C4-2B (cell line): ENCODE results near the gene CLNK.

Experiments
- H3K27ac ChIP-seq: fragments of 450-650 bp; 2 replicates; pipeline ENCODE4 v1.5.1; 2017
- CTCF ChIP-seq: fragments of 450-650 bp; conservative IDR thresholded peaks from 2 replicates; pipeline ENCODE4 v1.5.1; 2017; ENCODE audit warnings: mild to moderate bottlenecking
- ZFX ChIP-seq: fragments of 450-650 bp; IDR thresholded peaks from 2 replicates; pipeline ENCODE4 v1.6.1; 2017

Gene CLNK

GRCh38 chr4:10673817-10674369, 10.7 kb downstream of the CLNK start:
- H3K27ac ChIP-seq, result no peak overlapping the region
- TF ChIP-seq CTCF (no peak), ZFX (no peak)

GRCh38 chr4:10672379-10672778, 12.2 kb downstream of the CLNK start:
- TF ChIP-seq CTCF (no peak), ZFX (no peak)
- H3K27ac ChIP-seq, result no peak overlapping the region

- no peak overlapping the region for H3K27ac ChIP-seq
These were observed 12.8 kb downstream of the CLNK start for GRCh38 chr4:10671799-10672198.

GRCh38 chr4:10671366-10671765, 13.2 kb downstream of the CLNK start:
- TF ChIP-seq CTCF, result no peak
- no peak for TF ChIP-seq ZFX
- no peak overlapping the region for H3K27ac ChIP-seq

More at GRCh38 chr4:10671799-10672198, 12.8 kb downstream of the CLNK start:
- no peak for TF ChIP-seq ZFX
- TF ChIP-seq CTCF, result no peak

GRCh38 chr4:10670321-10670720, 14.2 kb downstream of the CLNK start:
- H3K27ac ChIP-seq, result no peak overlapping the region
- TF ChIP-seq ZFX (no peak), CTCF (no peak)

- TF ChIP-seq ZFX (no peak), CTCF (no peak)
- no peak overlapping the region for H3K27ac ChIP-seq
These were observed 16.8 kb downstream of the CLNK start for GRCh38 chr4:10667701-10668326.

GRCh38 chr4:10666616-10667015, 18.0 kb downstream of the CLNK start:
- TF ChIP-seq CTCF, result no peak
- TF ChIP-seq ZFX, result no peak
- H3K27ac ChIP-seq, result no peak overlapping the region
